GM12878 (cell line): ENCODE results near the gene ZNF680. TPM values are rescaled to one million over a fixed set of nuclear protein-coding genes. Genes with fewer than 3 reads are reported as not detected.
"Not testable (repeated sequence)": the region's sequence is repeated elsewhere in the genome, so short reads cannot be mapped to it uniquely, and the experiment has no call there.

Experiments used
- ATAC-seq: fragments of 200-7000 bp; cut with Tn5 transposase; 3 replicates; pipeline ENCODE4 v1.9.1; 2020; ENCODE audit warnings: mild to moderate bottlenecking, moderate library complexity
- BruUV-seq: library from RNA; stranded (reverse); fragments of 400-500 nt; replicated peaks from 2 replicates; lab custom pipeline; 2021; lab: Mats Ljungman, UMichigan
- CTCF ChIA-PET: fragments of 300-600 bp; sonication (Branson Sonifier 250); formaldehyde crosslinking; extraction: SDS; loops from one replicate; lab custom pipeline; 2021; ENCODE audit warnings: inconsistent platforms; lab: Yijun Ruan, JAX
- POLR2A ChIA-PET: fragments of 350-600 bp; formaldehyde crosslinking; extraction: SDS; loops from one replicate; lab custom pipeline; 2021; ENCODE audit warnings: inconsistent platforms; lab: Charles Lee
- RAD21 ChIA-PET: fragments of 300-600 bp; sonication (Branson Sonifier 250); formaldehyde crosslinking; loops from one replicate; lab custom pipeline; 2023; ENCODE audit warnings: antibody characterized with exemption; ENCODE audit not compliant: unreplicated experiment; lab: Charles Lee
- SMC1A ChIA-PET: fragments of 300-600 bp; sonication (Branson Sonifier 250); formaldehyde crosslinking; loops from one replicate; lab custom pipeline; 2023; ENCODE audit not compliant: unreplicated experiment, uncharacterized antibody; lab: Charles Lee
- DNase-seq: peaks from one replicate; pipeline ENCODE4 v3.0.0-alpha.2; 2011; ENCODE audit warnings: low read depth, low spot score
- FAIRE-seq: peaks from 3 replicates; lab custom pipeline; 2011; peaks lifted over from hg19 to GRCh38; lab: Jason Lieb, UNC
- H2AFZ ChIP-seq: 2 replicates; pipeline ENCODE4 v1.6.0; 2011; ENCODE audit warnings: low read depth, low read length, control low read depth; ENCODE audit not compliant: control insufficient read depth
- H3K27ac ChIP-seq: 2 replicates; pipeline ENCODE4 v1.5.1; 2011; ENCODE audit warnings: control low read depth; ENCODE audit not compliant: control insufficient read depth, insufficient read depth
- H3K27me3 ChIP-seq, 2 experiments: replicated peaks in 1 of 2; 2 replicates each; pipeline versions ENCODE4 v1.6.0 to v1.6.1; 2011; ENCODE audit warnings: low read length in 1 of 2; ENCODE audit not compliant: control insufficient read depth in 2 of 2, insufficient read depth in 2 of 2
- H3K36me3 ChIP-seq, 2 experiments: 2 replicates each; pipeline ENCODE4 v1.5.1; 2011; ENCODE audit warnings: low read length in 1 of 2; ENCODE audit not compliant: control insufficient read depth in 2 of 2, insufficient read depth in 2 of 2
- H3K4me1 ChIP-seq: 2 replicates; pipeline ENCODE4 v1.6.1; 2011; ENCODE audit warnings: mild to moderate bottlenecking, low read length, moderate library complexity, mixed read lengths; ENCODE audit not compliant: control insufficient read depth, insufficient read depth
- H3K4me2 ChIP-seq: 2 replicates; pipeline ENCODE4 v1.6.0; 2011; ENCODE audit warnings: control low read depth; ENCODE audit not compliant: control insufficient read depth, insufficient read depth
- H3K4me3 ChIP-seq: fragments of 200-600 bp; sonication (generic); 2 replicates; pipeline ENCODE4 v1.5.1; 2016
- H3K79me2 ChIP-seq: 2 replicates; pipeline ENCODE4 v1.6.0; 2011; ENCODE audit warnings: low read length; ENCODE audit not compliant: control insufficient read depth, insufficient read depth
- H3K9ac ChIP-seq: 2 replicates; pipeline ENCODE4 v1.8.0; 2011; ENCODE audit warnings: low read length, control low read depth, mixed read lengths; ENCODE audit not compliant: control insufficient read depth, insufficient read depth
- H3K9me3 ChIP-seq: replicated peaks from 3 replicates; pipeline ENCODE4 v1.5.1; 2011; ENCODE audit warnings: mild to moderate bottlenecking, low read length; ENCODE audit not compliant: control insufficient read depth, insufficient read depth
- H4K20me1 ChIP-seq: 2 replicates; pipeline ENCODE4 v1.6.0; 2011; ENCODE audit not compliant: control insufficient read depth, insufficient read depth
- KAT2A ChIP-seq: conservative IDR thresholded peaks from 2 replicates; pipeline ENCODE4 v1.6.1; 2011; ENCODE audit warnings: low read depth, low read length; ENCODE audit not compliant: control insufficient read depth
- NR2C2 ChIP-seq: IDR thresholded peaks from 2 replicates; pipeline ENCODE4 v1.6.1; 2011; ENCODE audit warnings: borderline replicate concordance, low read depth; ENCODE audit not compliant: control insufficient read depth, insufficient read length
- SP1 ChIP-seq: IDR thresholded peaks from one replicate; pipeline ENCODE4 v1.6.1; 2011; ENCODE audit warnings: low read depth, low read length
- SRF ChIP-seq, 2 experiments: IDR thresholded peaks; 2 replicates each; pipeline ENCODE4 v1.6.1; 2011; ENCODE audit warnings: low read depth in 2 of 2, low read length in 2 of 2, mild to moderate bottlenecking in 1 of 2, moderate library complexity in 1 of 2
- SUPT20H ChIP-seq: IDR thresholded peaks from 2 replicates; pipeline ENCODE4 v1.6.1; 2011; ENCODE audit warnings: low read depth, mild to moderate bottlenecking, low read length, moderate library complexity, borderline replicate concordance; ENCODE audit not compliant: control insufficient read depth
- WGBS: methylation state at CpG from one replicate; pipeline ENCODE4 v1.1.6; 2016; ENCODE audit warnings: low lambda C conversion rate; ENCODE audit not compliant: insufficient replicate concordance, insufficient coverage; ENCODE audit errors: missing lambda C conversion rate; 5-methylcytosine and 5-hydroxymethylcytosine counted together
- in situ Hi-C: fragments of 300-500 bp; cut with MboI; formaldehyde crosslinking; loops from 9 replicates; pipeline ENCODE4 v1.14.3; 2018; ENCODE audit warnings: mixed read lengths
- intact Hi-C: fragments of 100-400 bp; cut with micrococcal nuclease; formaldehyde crosslinking; loops from one replicate; pipeline ENCODE4 v1.14.2; 2022; ENCODE audit not compliant: unreplicated experiment
- polyA plus RNA-seq, 11 experiments: library from polyadenylated mRNA; depleted of rRNA in 4 of 11; unstranded in 6 of 11; stranded (reverse) in 5 of 11; fragments of >200 nt; fragmentation: Nextera tagmentation in 4 of 11; fragmentation: Illumina TruSeq in 1 of 11; extraction: Ambion mirVana in 4 of 11; extraction: Trizol in 1 of 11; gene quantifications; 1 replicate in 1 of 11; 2 replicates in 10 of 11; pipeline versions ENCODE4 v1.2.1 to v1.2.3, GENCODE V29; 2011 to 2016; ENCODE audit warnings: inconsistent platforms in 2 of 11, missing spikeins in 2 of 11, low read depth in 1 of 11
- total RNA-seq, 4 experiments: library from RNA; depleted of rRNA in 3 of 4; stranded (reverse); fragments of >200 nt in 3 of 4; fragmentation: Illumina TruSeq in 1 of 4; extraction: Trizol in 1 of 4; gene quantifications; 2 replicates each; pipeline versions ENCODE4 v1.2.1 to v1.2.3, GENCODE V29; 2013 to 2021

ZNF680 gene
- total and polyA plus RNA-seq, 10 of the 15 experiments (the other 5 are each of a cell fraction or from before 2014, with no cell fraction given) = 5.0 to 13.6 (median 7.8) TPM

DNA sequence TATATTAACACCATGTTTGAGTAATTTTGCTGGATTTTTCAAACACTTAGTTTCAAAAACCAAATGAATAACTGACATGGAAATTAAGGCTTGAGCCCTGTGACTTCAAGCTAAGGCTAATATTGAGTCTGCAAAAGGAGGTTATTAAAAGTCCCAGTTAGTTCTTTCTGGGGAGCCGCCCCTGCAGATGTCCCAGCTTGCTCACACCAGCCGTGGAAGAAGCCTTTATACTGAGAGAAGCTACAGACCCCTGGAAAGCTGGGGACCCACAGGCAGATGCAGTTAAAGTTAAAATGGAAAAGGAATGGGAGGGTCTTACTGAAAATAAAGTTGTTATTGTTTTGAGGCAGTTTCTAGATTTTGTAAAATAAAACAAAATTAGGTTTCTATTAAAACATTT lies 18.5 kb upstream of the ZNF680 start (continued):
- TF ChIP-seq NR2C2 (no peak), SP1 (no peak), KAT2A (no peak)

DNA sequence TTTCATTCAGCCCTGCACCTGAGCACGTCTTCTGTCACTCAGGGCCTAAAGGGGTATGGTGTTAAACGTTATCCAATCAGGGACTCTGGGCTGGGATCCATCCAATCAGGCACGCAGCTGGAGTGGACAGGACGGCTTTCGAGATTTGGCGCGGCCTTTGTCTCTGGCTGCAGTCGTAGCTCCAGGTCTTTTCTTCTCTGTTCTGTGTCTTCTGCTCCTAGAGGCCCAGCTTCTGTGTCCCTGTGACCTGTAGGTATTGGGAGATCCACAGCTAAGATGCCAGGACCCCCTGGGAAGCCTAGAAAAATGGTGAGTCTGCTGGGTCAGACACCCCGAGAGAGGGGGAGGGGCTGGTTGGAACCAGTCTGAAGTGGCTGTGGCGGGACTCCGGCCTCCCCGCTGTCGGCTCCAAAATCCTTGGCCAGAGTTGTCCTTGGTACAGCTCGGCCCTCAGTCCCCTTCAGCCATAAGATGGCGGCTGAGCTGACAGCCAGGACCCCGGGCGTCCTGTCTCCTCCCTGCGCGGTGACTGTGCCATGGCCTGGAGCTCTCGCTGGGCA lies 11.7 kb upstream of the ZNF680 start:
- Histone ChIP-seq H3K4me1 (no peaks in the 10 kb centered on the region), H3K79me2 (no peaks in the 10 kb centered on the region), H2AFZ (peak overlapping the region; percentile 17; the same call in 1 of the 2 replicates), H3K27me3 (no peaks in the 10 kb centered on the region), H3K9ac (no peak overlapping the region), H4K20me1 (no peaks in the 10 kb centered on the region), H3K4me2 (no peak overlapping the region), H3K36me3 (no peaks in the 10 kb centered on the region), H3K9me3 (no peaks in the 10 kb centered on the region; the same call in 2 of the 3 replicates), H3K27ac (no peak overlapping the region), H3K4me3 (no peak overlapping the region)
- FAIRE-seq = no peak
- BruUV-seq = no TSS peak
- DNase-seq = no peak
- ChIA-PET SMC1A (no interaction called here), CTCF (no interaction called here), POLR2A (no interaction called here), RAD21 (interaction anchor here (0.7 kb wide), 1 partner anchor 190 kb away, joined by 5 read pairs; no protein-coding TSS in a partner anchor)
- 43% methylated on average over 20 of the region's 20 CpGs for WGBS
- intact Hi-C loops (no loop called here), in situ Hi-C loops (no loop called here)
- TF ChIP-seq SRF (IDR thresholded peaks at IDR 0.05; ENCODE audit: low read depth in 2 of 2, low read length in 2 of 2) (no peak), SUPT20H (no peak)
- no peak for ATAC-seq

DNA sequence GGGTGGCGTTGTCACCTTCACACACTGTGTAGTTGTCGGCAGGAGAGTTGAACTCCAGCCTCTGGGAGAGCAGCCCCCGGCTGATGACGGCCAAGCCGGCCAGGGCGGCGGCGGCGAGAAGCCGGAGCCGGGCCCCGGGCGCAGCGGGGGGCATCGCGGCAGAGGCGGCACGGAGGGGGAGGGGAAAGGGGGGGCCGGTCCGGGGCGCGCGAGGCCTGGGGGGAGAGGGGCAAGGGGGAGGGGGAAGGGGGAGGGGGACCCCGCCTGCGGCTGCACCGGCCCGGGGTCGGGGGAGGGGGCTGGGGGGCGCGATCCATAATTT lies 7.4 kb upstream of the ZNF680 start:
- H3K36me3 ChIP-seq, DNase-seq, H4K20me1 ChIP-seq, FAIRE-seq, POLR2A ChIA-PET, SMC1A ChIA-PET, ATAC-seq, BruUV-seq, H3K9ac ChIP-seq, in situ Hi-C loops, H3K4me3 ChIP-seq, H2AFZ ChIP-seq, CTCF ChIA-PET, H3K27ac ChIP-seq, H3K4me2 ChIP-seq, H3K9me3 ChIP-seq, H3K4me1 ChIP-seq, H3K79me2 ChIP-seq, H3K27me3 ChIP-seq, RAD21 ChIA-PET, intact Hi-C loops: not testable (repeated sequence)
- WGBS = 8% methylated on average over 2 of the region's 30 CpGs

DNA sequence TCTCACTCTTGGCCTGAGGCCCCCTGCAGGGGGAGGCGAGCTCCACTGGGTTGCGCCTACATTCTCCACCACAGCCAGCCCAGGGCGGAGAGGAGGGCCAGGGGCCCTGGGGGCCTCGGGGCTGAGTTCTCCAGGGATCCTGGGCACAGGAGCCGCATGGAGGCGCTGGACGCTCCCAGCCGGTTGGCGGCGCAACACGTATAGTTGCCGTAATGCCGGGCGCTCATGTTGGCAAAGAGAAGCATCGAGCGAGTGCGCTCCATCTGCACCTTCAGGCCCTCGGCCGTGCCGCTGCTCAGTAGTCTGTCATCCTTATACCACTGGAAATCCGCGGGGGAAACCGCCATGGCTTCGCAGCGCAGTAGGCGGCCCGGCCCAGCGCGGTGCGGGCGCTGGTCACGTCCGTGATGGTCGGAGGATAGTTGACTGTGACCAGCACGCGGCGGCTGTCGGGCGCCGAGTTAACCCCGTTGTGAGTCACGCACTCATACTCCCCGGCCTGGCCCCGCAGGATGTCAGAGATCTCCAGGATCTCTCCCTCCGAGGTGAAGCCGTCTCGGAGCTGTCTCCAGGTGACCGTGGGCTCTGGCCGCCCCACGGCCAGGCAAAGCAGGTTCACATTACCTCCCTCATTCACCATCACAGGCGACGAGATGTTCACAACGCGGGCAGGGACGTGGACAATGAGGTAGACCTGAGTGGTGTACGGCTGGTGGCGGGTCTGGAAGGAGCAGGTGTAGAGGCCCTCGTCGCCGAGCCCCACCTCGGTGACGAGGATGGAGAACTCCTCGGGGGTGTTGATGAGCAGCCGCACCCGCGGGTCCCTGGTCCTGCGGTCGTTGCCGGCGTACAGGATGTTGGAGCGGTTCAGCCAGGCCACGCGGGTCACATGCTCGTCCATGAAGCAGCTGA lies 6.8 kb upstream of the ZNF680 start:
- not testable (repeated sequence) for BruUV-seq
- H2AFZ ChIP-seq = peak overlapping the region; percentile 23; the same call in 1 of the 2 replicates

More for the DNA sequence above, 6.8 kb upstream of the ZNF680 start:
- DNase-seq, H3K27ac ChIP-seq, RAD21 ChIA-PET, CTCF ChIA-PET, H3K36me3 ChIP-seq, H3K27me3 ChIP-seq, POLR2A ChIA-PET, ATAC-seq, H3K79me2 ChIP-seq, H3K9ac ChIP-seq, H3K4me3 ChIP-seq, in situ Hi-C loops, H4K20me1 ChIP-seq, FAIRE-seq, H3K4me1 ChIP-seq, H3K4me2 ChIP-seq, H3K9me3 ChIP-seq, SMC1A ChIA-PET: not testable (repeated sequence)
- WGBS = 42% methylated on average over 72 of the region's 74 CpGs
- intact Hi-C loops = loop anchor here (10.0 kb wide), 1 partner anchor 265 kb away; no protein-coding TSS in a partner anchor
